ENCODE results near the gene PNLIPRP2.

Gene PNLIPRP2

DNA sequence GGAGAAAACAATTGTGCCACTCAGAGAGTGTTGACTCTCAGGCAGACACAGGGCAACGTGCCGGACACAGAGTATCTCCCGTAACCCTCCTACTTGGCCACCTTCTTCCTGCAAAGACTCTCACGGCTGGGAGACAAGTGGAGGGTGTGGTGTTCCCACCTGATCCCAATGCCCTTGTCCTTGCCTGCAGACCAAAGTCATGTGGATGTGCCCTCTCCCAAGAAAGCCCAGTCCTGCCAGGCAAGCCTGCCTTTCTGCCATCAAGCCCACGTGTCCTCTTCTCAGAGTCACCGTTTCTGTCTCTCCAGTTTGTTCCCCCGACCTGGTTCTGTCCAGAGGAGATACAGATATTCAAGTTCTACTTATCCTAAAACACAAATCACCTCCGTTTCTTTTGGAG lies 723 bp downstream of the PNLIPRP2 start:
- Histone ChIP-seq H3K4me3 (ENCODE audit: low read depth, low read length) (no peak overlapping the region), H3K9me3 (ENCODE audit: control insufficient read depth, insufficient read depth, low read length) (no peaks in the 10 kb centered on the region), H3K27me3 (ENCODE audit: control insufficient read depth, insufficient read depth, low read length) (peaks cover 7% of the 10 kb centered on the region), H3K4me1 (ENCODE audit: control insufficient read depth, insufficient read depth, low read length) (no peaks in the 10 kb centered on the region), H3K36me3 (ENCODE audit: control insufficient read depth, insufficient read depth, low read length) (no peaks in the 10 kb centered on the region), H3K9ac (ENCODE audit: low read depth, low read length) (no peak overlapping the region)

DNA sequence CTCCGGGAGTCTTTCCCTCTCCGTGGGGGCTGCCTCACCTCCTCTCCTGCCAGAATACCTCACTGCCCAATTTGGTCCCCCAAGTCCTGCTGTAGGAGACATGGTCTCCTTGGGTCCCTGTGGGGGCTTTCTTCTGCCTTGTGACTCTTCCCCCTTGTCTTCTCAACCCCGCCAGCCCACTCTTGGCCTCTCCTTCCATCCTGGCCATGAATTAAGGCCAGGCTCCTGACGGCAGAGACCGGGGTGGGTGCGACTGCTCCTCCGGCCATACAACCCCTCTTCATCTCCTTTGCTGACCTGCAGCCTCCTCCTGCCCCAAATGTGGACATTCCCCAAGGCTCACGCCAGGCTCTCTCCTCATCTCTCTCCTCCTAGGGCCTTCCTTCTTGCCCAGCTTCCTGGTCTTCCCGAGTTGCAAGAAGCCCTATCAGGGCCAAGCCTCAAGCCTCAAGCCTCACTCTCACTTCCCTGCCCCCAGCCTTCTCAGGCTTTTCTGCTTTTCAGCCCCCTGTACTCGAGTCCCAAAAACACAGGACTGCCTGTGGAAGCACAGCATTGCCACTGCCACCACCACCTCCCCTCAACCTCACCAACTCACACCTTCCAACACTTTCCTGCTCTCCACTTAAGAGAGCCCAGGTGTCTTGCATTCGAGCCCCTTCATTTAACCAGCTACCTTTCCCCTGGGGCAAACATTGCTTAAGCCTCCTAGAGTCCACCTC lies 1.3 kb downstream of the PNLIPRP2 start:
- H3K9ac ChIP-seq (ENCODE audit: low read depth, low read length), result no peak overlapping the region
- no peaks in the 10 kb centered on the region for H3K9me3 ChIP-seq (ENCODE audit: control insufficient read depth, insufficient read depth, low read length)
- no peak overlapping the region for H3K4me3 ChIP-seq (ENCODE audit: low read depth, low read length)
- H3K36me3 ChIP-seq (ENCODE audit: control insufficient read depth, insufficient read depth, low read length), result no peaks in the 10 kb centered on the region
- peaks cover 11% of the 10 kb centered on the region for H3K27me3 ChIP-seq (ENCODE audit: control insufficient read depth, insufficient read depth, low read length)
- H3K4me1 ChIP-seq (ENCODE audit: control insufficient read depth, insufficient read depth, low read length), result no peaks in the 10 kb centered on the region

DNA sequence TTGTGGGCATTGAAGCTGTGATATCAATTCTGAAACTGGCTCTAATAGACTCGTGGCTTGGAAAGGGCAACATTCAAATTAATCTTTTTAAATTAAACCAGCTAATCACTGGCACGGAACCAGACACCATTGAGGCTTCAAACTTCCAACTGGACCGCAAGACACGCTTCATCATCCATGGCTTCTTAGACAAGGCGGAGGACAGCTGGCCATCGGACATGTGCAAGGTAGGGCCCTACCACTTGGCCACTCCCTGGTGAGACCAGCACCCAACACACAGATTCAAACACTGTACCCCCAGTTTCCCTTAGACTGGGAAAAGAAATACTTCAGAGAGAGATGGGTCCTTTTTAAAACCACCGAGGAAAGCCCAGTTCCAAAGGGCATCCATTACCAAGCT lies 5.1 kb downstream of the PNLIPRP2 start:
- Histone ChIP-seq H3K4me1 (ENCODE audit: control insufficient read depth, insufficient read depth, low read length) (no peaks in the 10 kb centered on the region), H3K9me3 (ENCODE audit: control insufficient read depth, insufficient read depth, low read length) (no peaks in the 10 kb centered on the region), H3K4me3 (ENCODE audit: low read depth, low read length) (no peak overlapping the region), H3K27me3 (ENCODE audit: control insufficient read depth, insufficient read depth, low read length) (peaks cover 12% of the 10 kb centered on the region), H3K9ac (ENCODE audit: low read depth, low read length) (no peak overlapping the region), H3K36me3 (ENCODE audit: control insufficient read depth, insufficient read depth, low read length) (no peaks in the 10 kb centered on the region)

DNA sequence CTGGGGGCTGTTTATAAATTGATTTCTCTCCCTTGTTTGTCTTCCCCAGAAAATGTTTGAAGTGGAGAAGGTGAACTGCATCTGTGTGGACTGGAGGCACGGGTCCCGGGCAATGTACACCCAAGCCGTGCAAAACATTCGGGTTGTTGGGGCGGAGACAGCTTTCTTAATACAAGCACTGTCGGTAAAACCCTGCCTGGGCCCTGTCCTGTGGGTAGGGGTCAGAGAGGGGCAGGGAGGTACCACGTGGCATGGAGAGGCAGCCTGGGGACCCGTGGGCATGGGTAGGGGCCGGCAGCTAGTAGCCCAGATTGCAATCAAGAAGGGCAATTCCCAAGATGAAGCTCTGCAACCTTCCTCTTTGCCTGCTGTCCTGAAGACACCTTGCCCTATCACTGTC lies 6.1 kb downstream of the PNLIPRP2 start:
- H3K4me1 ChIP-seq (ENCODE audit: control insufficient read depth, insufficient read depth, low read length), result no peaks in the 10 kb centered on the region
- no peak overlapping the region for H3K4me3 ChIP-seq (ENCODE audit: low read depth, low read length)
- H3K27me3 ChIP-seq (ENCODE audit: control insufficient read depth, insufficient read depth, low read length), result peaks cover 12% of the 10 kb centered on the region

DNA sequence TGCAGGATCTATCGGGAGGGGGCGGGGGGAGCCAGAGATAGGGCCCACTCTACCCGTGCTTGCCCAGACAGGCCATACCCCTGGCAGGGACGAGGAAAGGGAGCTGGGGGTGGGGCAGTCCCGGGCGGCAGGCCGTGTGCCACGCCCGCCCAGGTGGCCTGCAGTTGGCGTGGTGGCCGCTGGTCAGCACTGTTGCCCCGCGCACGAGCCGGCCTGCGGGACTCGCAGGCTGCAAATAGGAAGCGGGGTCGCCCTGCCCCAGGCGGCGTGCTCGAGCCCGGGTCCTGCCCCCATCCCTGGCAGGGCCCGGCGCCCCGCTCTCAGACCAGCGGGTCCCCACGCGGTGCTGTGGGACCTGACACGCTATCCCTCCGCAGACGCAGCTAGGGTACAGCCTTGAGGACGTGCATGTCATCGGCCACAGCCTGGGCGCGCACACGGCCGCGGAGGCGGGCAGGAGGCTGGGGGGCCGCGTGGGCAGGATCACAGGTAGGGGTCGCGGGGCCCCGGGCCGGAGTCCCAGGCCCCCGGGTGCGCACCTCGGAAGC lies 6.7 kb downstream of the PNLIPRP2 start:
- Histone ChIP-seq H3K4me3 (ENCODE audit: low read depth, low read length) (peak overlapping the region; percentile 60), H3K9ac (ENCODE audit: low read depth, low read length) (no peak overlapping the region), H3K4me1 (ENCODE audit: control insufficient read depth, insufficient read depth, low read length) (no peaks in the 10 kb centered on the region), H3K36me3 (ENCODE audit: control insufficient read depth, insufficient read depth, low read length) (no peaks in the 10 kb centered on the region), H3K9me3 (ENCODE audit: control insufficient read depth, insufficient read depth, low read length) (no peaks in the 10 kb centered on the region), H3K27me3 (ENCODE audit: control insufficient read depth, insufficient read depth, low read length) (peaks cover 12% of the 10 kb centered on the region)

More for the DNA sequence above, 6.1 kb downstream of the PNLIPRP2 start:
- H3K36me3 ChIP-seq (ENCODE audit: control insufficient read depth, insufficient read depth, low read length), result no peaks in the 10 kb centered on the region
- H3K9me3 ChIP-seq (ENCODE audit: control insufficient read depth, insufficient read depth, low read length), result no peaks in the 10 kb centered on the region
- no peak overlapping the region for H3K9ac ChIP-seq (ENCODE audit: low read depth, low read length)

DNA sequence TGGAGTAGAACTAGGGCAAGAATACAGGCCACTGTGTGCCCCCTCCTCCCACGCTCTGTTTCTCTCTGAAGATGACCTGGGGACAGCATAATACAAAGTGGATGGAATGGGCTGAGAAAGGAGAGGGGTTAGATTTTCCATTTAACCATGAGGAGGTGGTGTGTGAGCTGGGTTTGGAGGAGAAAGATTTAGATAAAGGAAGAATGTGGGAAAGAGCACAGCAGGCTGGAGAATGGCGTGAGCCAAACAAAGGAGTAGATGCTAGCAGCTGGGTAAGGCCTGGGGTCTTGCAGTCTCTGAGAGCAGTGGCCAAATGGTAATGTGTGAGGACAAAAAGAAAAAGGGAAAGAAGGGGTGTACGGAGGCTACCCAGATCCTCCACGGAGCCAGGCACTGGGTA lies 8.6 kb downstream of the PNLIPRP2 start:
- Histone ChIP-seq H3K9ac (ENCODE audit: low read depth, low read length) (no peak overlapping the region), H3K36me3 (ENCODE audit: control insufficient read depth, insufficient read depth, low read length) (no peaks in the 10 kb centered on the region), H3K4me1 (ENCODE audit: control insufficient read depth, insufficient read depth, low read length) (no peaks in the 10 kb centered on the region), H3K9me3 (ENCODE audit: control insufficient read depth, insufficient read depth, low read length) (no peaks in the 10 kb centered on the region), H3K4me3 (ENCODE audit: low read depth, low read length) (no peak overlapping the region), H3K27me3 (ENCODE audit: control insufficient read depth, insufficient read depth, low read length) (peaks cover 12% of the 10 kb centered on the region)

DNA sequence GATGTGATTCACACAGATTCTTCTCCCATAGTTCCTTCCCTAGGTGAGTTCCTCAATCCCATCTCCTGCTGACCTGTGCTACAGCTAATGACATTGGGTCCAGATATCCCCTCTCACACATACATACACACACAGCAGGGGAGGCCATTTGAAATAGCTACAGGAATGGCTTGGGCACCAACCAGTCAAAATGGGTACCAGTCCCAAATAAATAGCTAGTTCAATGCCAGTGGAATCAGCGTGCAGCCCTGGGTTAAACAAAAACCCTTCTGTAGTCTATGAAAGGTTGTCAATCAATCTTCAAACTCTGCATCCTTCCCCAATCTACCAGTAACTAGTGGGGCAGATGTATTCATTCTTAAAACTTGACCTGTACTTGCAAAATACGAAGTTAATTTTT lies 9.3 kb downstream of the PNLIPRP2 start:
- no peaks in the 10 kb centered on the region for H3K4me1 ChIP-seq (ENCODE audit: control insufficient read depth, insufficient read depth, low read length)
- H3K36me3 ChIP-seq (ENCODE audit: control insufficient read depth, insufficient read depth, low read length), result no peaks in the 10 kb centered on the region
- H3K4me3 ChIP-seq (ENCODE audit: low read depth, low read length), result no peak overlapping the region

DNA sequence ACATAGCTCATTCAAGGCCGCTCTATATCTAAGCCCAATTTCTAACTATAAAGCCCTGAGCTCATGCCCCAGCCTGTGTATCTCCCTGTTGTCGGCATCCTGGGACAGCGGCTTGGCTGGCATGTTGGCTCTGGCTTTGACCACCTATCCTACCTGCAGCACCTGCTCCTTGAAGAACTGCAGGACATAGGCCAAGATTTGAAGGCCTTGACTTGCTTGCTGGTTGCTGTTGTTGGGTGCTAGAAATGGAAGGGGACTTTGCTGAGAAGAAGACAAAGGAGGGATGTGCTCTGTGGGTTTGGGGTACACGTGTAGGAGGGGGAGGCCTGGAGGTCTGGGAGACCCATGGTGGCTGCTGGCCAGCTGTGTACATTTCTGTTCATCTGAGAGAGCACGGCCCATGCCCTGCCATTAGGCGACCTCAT lies 11.1 kb downstream of the PNLIPRP2 start:
- H3K36me3 ChIP-seq (ENCODE audit: control insufficient read depth, insufficient read depth, low read length), result no peaks in the 10 kb centered on the region
- H3K4me3 ChIP-seq (ENCODE audit: low read depth, low read length), result no peak overlapping the region
- H3K9ac ChIP-seq (ENCODE audit: low read depth, low read length), result no peak overlapping the region
- H3K9me3 ChIP-seq (ENCODE audit: control insufficient read depth, insufficient read depth, low read length), result no peaks in the 10 kb centered on the region
- peaks cover 3% of the 10 kb centered on the region for H3K27me3 ChIP-seq (ENCODE audit: control insufficient read depth, insufficient read depth, low read length)
- H3K4me1 ChIP-seq (ENCODE audit: control insufficient read depth, insufficient read depth, low read length), result no peaks in the 10 kb centered on the region

More for the DNA sequence above, 9.3 kb downstream of the PNLIPRP2 start:
- H3K27me3 ChIP-seq (ENCODE audit: control insufficient read depth, insufficient read depth, low read length), result peaks cover 12% of the 10 kb centered on the region
- no peaks in the 10 kb centered on the region for H3K9me3 ChIP-seq (ENCODE audit: control insufficient read depth, insufficient read depth, low read length)
- no peak overlapping the region for H3K9ac ChIP-seq (ENCODE audit: low read depth, low read length)

DNA sequence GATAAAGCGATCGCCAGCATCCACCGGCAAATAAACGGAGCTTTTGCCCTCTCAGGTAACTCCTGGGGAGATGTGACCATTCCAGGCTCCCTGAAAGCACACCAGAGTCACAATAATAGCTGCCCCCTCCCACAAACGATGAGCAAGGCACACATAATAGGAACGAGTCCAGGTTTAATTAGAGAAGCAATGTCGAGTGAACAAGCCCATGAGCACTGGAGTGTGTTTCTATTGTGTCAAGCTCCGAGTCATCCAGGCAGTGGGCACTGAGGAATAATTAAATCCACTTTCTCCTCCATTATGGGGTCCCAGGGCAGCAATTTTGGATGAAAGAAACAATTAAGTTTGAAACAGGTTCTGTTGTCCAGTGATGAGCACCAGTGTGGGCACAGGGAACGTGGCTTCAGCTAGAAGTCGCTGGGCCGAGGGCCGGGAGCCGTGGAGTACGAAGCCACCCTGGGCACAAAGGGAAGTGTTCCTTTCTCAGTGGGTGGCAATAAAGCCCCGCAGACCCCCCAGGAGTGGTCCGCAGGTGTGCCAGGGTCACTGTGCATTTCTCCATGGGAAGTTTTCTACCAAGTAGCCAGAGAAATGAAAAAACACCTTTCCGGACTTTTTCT lies 12.0 kb downstream of the PNLIPRP2 start:
- Histone ChIP-seq H3K4me1 (ENCODE audit: control insufficient read depth, insufficient read depth, low read length) (no peaks in the 10 kb centered on the region), H3K27me3 (ENCODE audit: control insufficient read depth, insufficient read depth, low read length) (no peaks in the 10 kb centered on the region), H3K9ac (ENCODE audit: low read depth, low read length) (no peak overlapping the region), H3K9me3 (ENCODE audit: control insufficient read depth, insufficient read depth, low read length) (no peaks in the 10 kb centered on the region), H3K4me3 (ENCODE audit: low read depth, low read length) (no peak overlapping the region), H3K36me3 (ENCODE audit: control insufficient read depth, insufficient read depth, low read length) (no peaks in the 10 kb centered on the region)

DNA sequence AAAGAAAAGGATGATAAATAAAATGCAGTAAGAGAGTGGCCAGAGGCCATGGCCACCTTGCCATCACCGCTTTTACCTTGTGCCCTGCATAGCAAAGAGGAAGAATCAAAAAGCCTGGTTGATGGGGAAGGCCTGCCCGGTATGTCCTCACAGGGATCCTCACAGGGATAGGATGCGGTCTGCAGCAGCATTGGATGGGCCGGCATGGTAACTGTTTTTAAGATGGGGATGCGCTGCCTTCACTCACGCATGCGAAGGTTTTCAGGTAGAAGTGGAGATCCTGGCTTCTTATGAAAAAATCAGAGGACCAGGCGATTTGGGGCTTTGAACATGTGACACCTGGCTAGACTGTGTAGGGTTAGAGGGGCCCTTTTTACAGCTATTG lies 12.5 kb downstream of the PNLIPRP2 start:
- H3K4me1 ChIP-seq (ENCODE audit: control insufficient read depth, insufficient read depth, low read length), result no peaks in the 10 kb centered on the region
- no peaks in the 10 kb centered on the region for H3K36me3 ChIP-seq (ENCODE audit: control insufficient read depth, insufficient read depth, low read length)
- no peaks in the 10 kb centered on the region for H3K27me3 ChIP-seq (ENCODE audit: control insufficient read depth, insufficient read depth, low read length)
- no peak overlapping the region for H3K9ac ChIP-seq (ENCODE audit: low read depth, low read length)
- no peak overlapping the region for H3K4me3 ChIP-seq (ENCODE audit: low read depth, low read length)
- no peaks in the 10 kb centered on the region for H3K9me3 ChIP-seq (ENCODE audit: control insufficient read depth, insufficient read depth, low read length)

DNA sequence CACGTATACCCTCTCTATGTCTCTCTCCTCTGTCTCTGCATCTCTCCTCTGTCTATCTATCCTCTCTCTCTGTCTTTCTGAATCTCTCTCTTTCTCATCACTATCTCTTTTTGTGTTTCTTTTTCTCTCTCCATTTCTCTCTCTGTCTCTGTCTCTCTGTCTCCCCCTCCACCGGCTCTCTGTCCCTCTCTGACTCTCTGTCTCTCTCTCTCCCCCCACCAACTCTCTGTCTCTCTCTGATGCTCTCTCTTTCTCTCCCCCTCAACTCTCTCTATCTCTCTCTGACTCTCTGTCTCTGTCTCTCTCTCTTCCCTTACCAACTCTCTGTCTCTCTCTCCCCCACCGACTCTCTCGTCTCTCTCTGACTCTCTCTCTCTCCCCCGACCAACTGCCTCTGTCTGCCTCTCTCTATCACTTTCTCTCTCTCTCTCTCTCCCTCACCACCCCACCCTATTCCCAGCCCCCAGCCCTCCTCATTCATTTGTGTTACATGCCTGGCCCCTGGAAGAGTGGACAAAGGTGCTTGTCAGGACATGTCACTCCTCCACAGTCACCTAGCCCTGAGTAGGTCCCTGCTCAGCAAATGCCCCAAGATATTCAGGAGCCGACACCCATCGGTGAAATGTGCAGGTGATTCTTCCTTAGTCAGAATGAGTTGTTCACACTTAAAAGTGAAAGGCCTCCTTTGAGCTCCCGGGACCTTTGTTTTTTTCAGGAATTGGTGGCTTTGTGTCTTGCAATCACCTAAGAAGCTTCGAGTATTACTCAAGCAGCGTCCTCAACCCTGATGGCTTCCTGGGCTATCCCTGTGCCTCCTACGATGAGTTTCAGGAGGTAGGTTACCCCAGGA lies 13.6 kb downstream of the PNLIPRP2 start:
- no peaks in the 10 kb centered on the region for H3K4me1 ChIP-seq (ENCODE audit: control insufficient read depth, insufficient read depth, low read length)
- H3K9me3 ChIP-seq (ENCODE audit: control insufficient read depth, insufficient read depth, low read length), result no peaks in the 10 kb centered on the region
- H3K27me3 ChIP-seq (ENCODE audit: control insufficient read depth, insufficient read depth, low read length), result no peaks in the 10 kb centered on the region
- H3K9ac ChIP-seq (ENCODE audit: low read depth, low read length), result no peak overlapping the region
- H3K4me3 ChIP-seq (ENCODE audit: low read depth, low read length), result no peak overlapping the region
- H3K36me3 ChIP-seq (ENCODE audit: control insufficient read depth, insufficient read depth, low read length), result no peaks in the 10 kb centered on the region
